Pancreas (tissue), 10 donors: ENCODE data around the gene STH. TPM values are rescaled to one million over a fixed set of nuclear protein-coding genes. Genes with fewer than 3 reads are reported as not detected.
"Not testable (repeated sequence)": the region's sequence is repeated elsewhere in the genome, so short reads cannot be mapped to it uniquely, and the experiment has no call there.

Source experiments
- ATAC-seq, 4 donors: fragments of 200-7000 bp; cut with Tn5 transposase; one replicate each; pipeline versions ENCODE4 v1.8.0 to v1.9.1; 2020; ENCODE audit warnings: mild to moderate bottlenecking in 4 of 4, moderate library complexity in 4 of 4
- DNase-seq, 6 donors: peaks; one replicate each; pipeline ENCODE4 v3.0.0-alpha.2; 2020
- FAIRE-seq: peaks from 2 replicates; lab custom pipeline; 2012; peaks lifted over from hg19 to GRCh38; lab: Jason Lieb, UNC
- H3K27ac ChIP-seq, 4 donors: fragments of 200-600 bp; sonication (generic); 1 replicate in 3 of 4; 2 replicates in 1 of 4; pipeline versions ENCODE4 v1.5.0 to v1.8.0; 2020
- H3K27me3 ChIP-seq, 4 donors: fragments of 200-600 bp; one replicate each; pipeline ENCODE4 v1.8.0; 2021
- H3K36me3 ChIP-seq, 3 donors: fragments of 200-600 bp; sonication (generic) in 1 of 3; one replicate each; pipeline versions ENCODE4 v1.5.0 to v1.8.0; 2020 to 2021
- H3K4me1 ChIP-seq, 3 donors: fragments of 200-600 bp; one replicate each; pipeline ENCODE4 v1.8.0; 2021
- H3K4me3 ChIP-seq, 4 donors: fragments of 200-600 bp; sonication (generic) in 2 of 4; one replicate each; pipeline versions ENCODE4 v1.5.0 to v1.8.0; 2020 to 2021
- H3K9me3 ChIP-seq, 4 donors: fragments of 200-600 bp; one replicate each; pipeline ENCODE4 v1.8.0; 2021
- WGBS, 2 donors: extraction: QIAGEN DNeasy Blood & Tissue Kit; methylation state at CpG; one replicate each; pipeline ENCODE4 v1.1.7; 2013; 5-methylcytosine and 5-hydroxymethylcytosine counted together
- intact Hi-C, 3 donors: fragments of 100-400 bp; cut with DNase I; formaldehyde crosslinking; loops; one replicate each; pipeline versions ENCODE4 v1.11.1 to v1.14.2; 2022
- polyA plus RNA-seq, 2 donors: library from polyadenylated mRNA; stranded (reverse); fragments of 200-250 nt; gene quantifications; one replicate each; pipeline ENCODE4 v1.2.3, GENCODE V29; 2013
- total RNA-seq, 6 donors: library from RNA; stranded (reverse); fragmentation: NEBNext Ultra II Directional in 4 of 6; extraction: Animal tissue kit (Norgen Biotek cat#: 25700) in 4 of 6; gene quantifications; one replicate each; pipeline versions ENCODE4 v1.2.1 to v1.2.4, GENCODE V29; 2021 to 2023
- TF ChIP-seq, protein P1 (sequence below), 4 donors: fragments of 200-600 bp; sonication (generic) in 3 of 4; IDR thresholded peaks; one replicate each; pipeline versions ENCODE4 v1.5.0 to v1.8.0; 2021; ENCODE audit warnings: antibody characterized with exemption in 4 of 4
- donor health status: healthy with polysubstance abuse.
- donor health status: DM: no; HTN: no; CAD: no; lungs with moderate emphysema.
- donor health status: DM: no; HTN: no; CAD: no.
- donor health status: control.
- donor health status: control.
- donor health status: Bipolar disorder and iron deficiency.
- donor health status: DM: yes; HTN: yes; CAD: no.
- donor health status: DM: no; HTN: no; CAD: no.
- donor health status: DM: no; HTN: no; CAD: no.
- donor health status: DM: yes; HTN: yes; CAD: no.

STH gene
- total and polyA plus RNA-seq, 8 donors, result not detected

DNA sequence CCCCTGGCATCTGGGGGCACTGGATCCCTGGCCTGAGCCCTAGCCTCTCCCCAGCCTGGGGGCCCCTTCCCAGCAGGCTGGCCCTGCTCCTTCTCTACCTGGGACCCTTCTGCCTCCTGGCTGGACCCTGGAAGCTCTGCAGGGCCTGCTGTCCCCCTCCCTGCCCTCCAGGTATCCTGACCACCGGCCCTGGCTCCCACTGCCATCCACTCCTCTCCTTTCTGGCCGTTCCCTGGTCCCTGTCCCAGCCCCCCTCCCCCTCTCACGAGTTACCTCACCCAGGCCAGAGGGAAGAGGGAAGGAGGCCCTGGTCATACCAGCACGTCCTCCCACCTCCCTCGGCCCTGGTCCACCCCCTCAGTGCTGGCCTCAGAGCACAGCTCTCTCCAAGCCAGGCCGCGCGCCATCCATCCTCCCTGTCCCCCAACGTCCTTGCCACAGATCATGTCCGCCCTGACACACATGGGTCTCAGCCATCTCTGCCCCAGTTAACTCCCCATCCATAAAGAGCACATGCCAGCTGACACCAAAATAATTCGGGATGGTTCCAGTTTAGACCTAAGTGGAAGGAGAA is 13.5 kb downstream of the STH start:
- no peaks in the 10 kb centered on the region for H3K36me3 ChIP-seq
- intact Hi-C loops, result no loop called here
- H3K27me3 ChIP-seq, result no peaks in the 10 kb centered on the region
- WGBS, 2 donors, result 85 to 86% methylated on average over 9 to 11 of the region's 11 CpGs
- DNase-seq (peak in 1 of 6 donors; percentile 46), FAIRE-seq (no peak), ATAC-seq (no peak)
- peaks cover 0 to 2% (median 0%) of the 10 kb centered on the region in 3 donors for H3K4me1 ChIP-seq
- TF ChIP-seq, protein P1, sequence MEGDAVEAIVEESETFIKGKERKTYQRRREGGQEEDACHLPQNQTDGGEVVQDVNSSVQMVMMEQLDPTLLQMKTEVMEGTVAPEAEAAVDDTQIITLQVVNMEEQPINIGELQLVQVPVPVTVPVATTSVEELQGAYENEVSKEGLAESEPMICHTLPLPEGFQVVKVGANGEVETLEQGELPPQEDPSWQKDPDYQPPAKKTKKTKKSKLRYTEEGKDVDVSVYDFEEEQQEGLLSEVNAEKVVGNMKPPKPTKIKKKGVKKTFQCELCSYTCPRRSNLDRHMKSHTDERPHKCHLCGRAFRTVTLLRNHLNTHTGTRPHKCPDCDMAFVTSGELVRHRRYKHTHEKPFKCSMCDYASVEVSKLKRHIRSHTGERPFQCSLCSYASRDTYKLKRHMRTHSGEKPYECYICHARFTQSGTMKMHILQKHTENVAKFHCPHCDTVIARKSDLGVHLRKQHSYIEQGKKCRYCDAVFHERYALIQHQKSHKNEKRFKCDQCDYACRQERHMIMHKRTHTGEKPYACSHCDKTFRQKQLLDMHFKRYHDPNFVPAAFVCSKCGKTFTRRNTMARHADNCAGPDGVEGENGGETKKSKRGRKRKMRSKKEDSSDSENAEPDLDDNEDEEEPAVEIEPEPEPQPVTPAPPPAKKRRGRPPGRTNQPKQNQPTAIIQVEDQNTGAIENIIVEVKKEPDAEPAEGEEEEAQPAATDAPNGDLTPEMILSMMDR (IDR thresholded peaks at IDR 0.05), result no peak
- H3K27ac ChIP-seq, result no peak overlapping the region
- no peak overlapping the region for H3K4me3 ChIP-seq
- no peaks in the 10 kb centered on the region for H3K9me3 ChIP-seq

DNA sequence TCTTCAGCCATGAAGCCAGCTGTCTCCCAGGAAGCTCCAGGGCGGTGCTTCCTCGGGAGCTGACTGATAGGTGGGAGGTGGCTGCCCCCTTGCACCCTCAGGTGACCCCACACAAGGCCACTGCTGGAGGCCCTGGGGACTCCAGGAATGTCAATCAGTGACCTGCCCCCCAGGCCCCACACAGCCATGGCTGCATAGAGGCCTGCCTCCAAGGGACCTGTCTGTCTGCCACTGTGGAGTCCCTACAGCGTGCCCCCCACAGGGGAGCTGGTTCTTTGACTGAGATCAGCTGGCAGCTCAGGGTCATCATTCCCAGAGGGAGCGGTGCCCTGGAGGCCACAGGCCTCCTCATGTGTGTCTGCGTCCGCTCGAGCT is 14.1 kb downstream of the STH start:
- TF ChIP-seq, protein P1 (IDR thresholded peaks at IDR 0.05), result no peak
- Histone ChIP-seq H3K27me3 (no peaks in the 10 kb centered on the region), H3K4me1 (peaks cover 0 to 5% (median 0%) of the 10 kb centered on the region in 3 donors), H3K4me3 (no peak overlapping the region), H3K9me3 (no peaks in the 10 kb centered on the region), H3K27ac (no peak overlapping the region), H3K36me3 (no peaks in the 10 kb centered on the region)
- intact Hi-C loops, result no loop called here
- peak in 1 of 6 donors; percentile 57 for DNase-seq
- no peak for FAIRE-seq
- no peak for ATAC-seq
- 92 to 93% methylated on average over 7 of the region's 7 CpGs for WGBS, 2 donors

DNA sequence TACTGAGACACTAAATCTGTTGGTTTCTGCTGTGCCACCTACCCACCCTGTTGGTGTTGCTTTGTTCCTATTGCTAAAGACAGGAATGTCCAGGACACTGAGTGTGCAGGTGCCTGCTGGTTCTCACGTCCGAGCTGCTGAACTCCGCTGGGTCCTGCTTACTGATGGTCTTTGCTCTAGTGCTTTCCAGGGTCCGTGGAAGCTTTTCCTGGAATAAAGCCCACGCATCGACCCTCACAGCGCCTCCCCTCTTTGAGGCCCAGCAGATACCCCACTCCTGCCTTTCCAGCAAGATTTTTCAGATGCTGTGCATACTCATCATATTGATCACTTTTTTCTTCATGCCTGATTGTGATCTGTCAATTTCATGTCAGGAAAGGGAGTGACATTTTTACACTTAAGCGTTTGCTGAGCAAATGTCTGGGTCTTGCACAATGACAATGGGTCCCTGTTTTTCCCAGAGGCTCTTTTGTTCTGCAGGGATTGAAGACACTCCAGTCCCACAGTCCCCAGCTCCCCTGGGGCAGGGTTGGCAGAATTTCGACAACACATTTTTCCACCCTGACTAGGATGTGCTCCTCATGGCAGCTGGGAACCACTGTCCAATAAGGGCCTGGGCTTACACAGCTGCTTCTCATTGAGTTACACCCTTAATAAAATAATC is 14.6 kb downstream of the STH start:
- Histone ChIP-seq H3K27ac (no peak overlapping the region), H3K27me3 (no peaks in the 10 kb centered on the region), H3K9me3 (no peaks in the 10 kb centered on the region), H3K4me1 (peaks cover 0 to 8% (median 0%) of the 10 kb centered on the region in 3 donors), H3K36me3 (no peaks in the 10 kb centered on the region), H3K4me3 (no peak overlapping the region)
- 75 to 76% methylated on average over 9 of the region's 9 CpGs for WGBS, 2 donors
- no peak for FAIRE-seq
- TF ChIP-seq, protein P1 (IDR thresholded peaks at IDR 0.05), result no peak
- intact Hi-C loops, result no loop called here
- ATAC-seq, result no peak
- no peak for DNase-seq

DNA sequence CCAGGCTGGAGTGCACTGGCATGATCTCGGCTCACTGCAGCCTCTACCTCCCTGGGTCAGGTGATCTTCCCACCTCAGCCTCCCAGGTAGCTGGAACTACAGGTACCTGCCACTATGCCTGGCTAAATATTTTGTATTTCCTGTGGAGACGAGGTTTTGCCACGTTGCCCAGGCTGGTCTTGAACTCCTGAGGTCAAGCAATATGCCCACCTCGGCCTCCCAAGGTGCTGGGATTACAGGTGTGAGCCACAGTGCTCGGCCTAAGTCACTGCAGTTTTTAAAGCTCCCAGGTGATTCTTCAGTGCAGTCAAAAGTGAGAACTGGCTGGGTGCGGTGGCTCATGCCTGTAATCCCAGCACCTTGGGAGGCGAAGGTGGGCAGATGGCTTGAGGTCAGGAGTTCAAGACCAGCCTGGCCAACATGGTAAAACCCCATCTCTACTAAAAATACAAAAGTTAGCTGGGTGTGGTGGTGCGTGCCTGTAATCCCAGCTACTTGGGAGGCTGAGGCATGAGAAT is 20.4 kb downstream of the STH start:
- FAIRE-seq, ATAC-seq, H3K36me3 ChIP-seq, H3K9me3 ChIP-seq, intact Hi-C loops, H3K27me3 ChIP-seq, H3K4me3 ChIP-seq: not testable (repeated sequence)
- Histone ChIP-seq H3K27ac (peak overlapping the region in 1 of 4 donors; percentile 27), H3K4me1 (peaks cover 0 to 12% (median 0%) of the 10 kb centered on the region in 3 donors)
- WGBS, 2 donors, result 95 to 97% methylated on average over 8 of the region's 8 CpGs
- peak in 1 of 6 donors; percentile 16 for DNase-seq

DNA sequence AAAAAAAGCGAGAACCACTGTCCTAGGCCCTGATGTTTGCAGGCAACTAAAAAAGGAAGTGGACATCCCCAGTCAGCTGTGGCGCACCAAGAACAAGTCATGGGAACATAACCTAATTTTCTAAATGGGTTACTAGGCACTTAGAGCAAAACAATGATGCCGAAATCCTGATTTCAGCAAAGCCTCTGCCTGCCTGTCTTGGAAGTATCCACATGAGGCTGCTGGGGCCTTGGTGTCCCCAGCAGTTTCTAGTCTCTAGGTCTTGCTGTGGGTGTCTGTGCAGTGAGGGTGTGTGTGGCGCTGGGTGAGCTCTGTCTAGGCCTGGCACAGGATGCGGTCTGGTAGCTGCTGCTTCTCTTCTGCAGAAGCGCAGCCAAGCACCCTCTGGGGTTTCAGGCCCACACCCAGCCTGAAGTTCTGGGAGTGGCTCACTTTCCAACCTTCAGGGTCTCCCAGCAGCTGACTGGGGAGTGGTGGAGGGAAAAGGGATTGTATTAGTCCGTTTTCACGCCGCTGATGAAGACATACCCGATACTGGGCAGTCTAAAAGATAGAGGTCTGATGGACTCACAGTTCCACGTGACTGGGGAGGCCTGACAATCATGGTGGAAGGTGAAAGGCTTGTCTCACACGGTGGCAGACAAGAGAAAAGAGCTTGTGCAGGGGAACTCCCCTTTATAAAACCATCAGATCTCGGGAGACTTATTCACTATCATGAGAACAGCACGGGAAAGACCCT is 21.1 kb downstream of the STH start:
- peak overlapping the region in 1 of 4 donors; percentile 6 for H3K27ac ChIP-seq
- no peaks in the 10 kb centered on the region for H3K27me3 ChIP-seq
- FAIRE-seq, result no peak
- H3K4me1 ChIP-seq, result peaks cover 0 to 19% (median 5%) of the 10 kb centered on the region in 3 donors
- intact Hi-C loops, result no loop called here
- ATAC-seq, result no peak
- DNase-seq, result peak in 1 of 6 donors; percentile 53
- no peaks in the 10 kb centered on the region for H3K9me3 ChIP-seq
- 89 to 96% methylated on average over 14 of the region's 14 CpGs for WGBS, 2 donors
- TF ChIP-seq, protein P1 (IDR thresholded peaks at IDR 0.05), result no peak
- H3K36me3 ChIP-seq, result no peaks in the 10 kb centered on the region
- no peak overlapping the region for H3K4me3 ChIP-seq
